DMS153 treated with DMSO at 0.1 percent for 48 hours (cell line): Measurements from ENCODE around the gene ITPK1.
"Not testable (repeated sequence)": the region's sequence is repeated elsewhere in the genome, so short reads cannot be mapped to it uniquely, and the experiment has no call there.

Experiments used
- DNase-seq: peaks from one replicate; lab custom pipeline; 2025; ENCODE audit not compliant: unreplicated experiment; lab: John Stamatoyannopoulos, UW

The ITPK1 gene

DNA sequence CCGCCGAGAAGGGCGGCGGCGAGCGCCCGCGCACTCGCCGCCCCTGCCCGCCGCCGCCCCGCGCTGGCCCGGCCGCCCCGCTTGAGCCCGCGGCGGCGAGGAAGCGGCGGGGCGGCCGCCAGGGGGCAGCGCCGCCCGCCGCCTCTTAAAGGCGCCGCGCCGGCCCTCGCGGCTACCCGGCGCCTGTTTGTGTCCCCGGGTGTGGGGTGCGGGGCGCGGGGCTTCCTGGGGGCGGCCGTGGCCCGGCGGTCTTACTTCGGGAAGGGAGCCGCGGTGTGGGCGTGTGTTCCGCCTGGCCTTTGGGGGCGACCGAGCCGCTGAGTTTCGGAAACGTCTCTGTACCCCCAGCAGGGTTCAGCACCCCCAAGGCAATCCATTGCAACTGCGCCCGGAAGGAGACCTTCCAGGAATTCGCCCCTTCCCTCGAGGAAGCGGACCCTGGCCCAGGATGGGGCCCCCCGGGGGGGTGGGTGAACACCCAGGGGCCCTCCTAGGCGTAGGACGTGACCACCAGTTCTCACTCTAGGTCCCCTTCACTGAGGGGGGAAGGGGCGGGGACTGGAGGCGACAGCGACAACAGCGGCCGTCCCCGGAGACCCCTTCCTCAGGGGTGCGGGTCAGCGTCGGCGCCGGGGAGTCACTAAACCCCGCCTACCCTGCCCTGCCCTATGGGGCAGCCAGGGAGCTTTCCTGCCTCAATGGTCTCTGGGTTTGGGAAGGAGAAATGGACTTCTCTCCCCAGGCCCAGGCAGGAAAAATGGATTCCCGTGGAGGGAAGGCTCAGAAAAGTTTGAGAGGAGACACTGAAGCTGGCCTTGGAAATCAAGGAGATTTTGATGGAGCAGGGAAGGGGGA is at the start of gene ITPK1:
ITPK1 (minus strand) TSS at position 105 of the 855 bp plus-strand sequence. CDS start 762 bp downstream, outside the sequence.
- DNase-seq: no peak

DNA sequence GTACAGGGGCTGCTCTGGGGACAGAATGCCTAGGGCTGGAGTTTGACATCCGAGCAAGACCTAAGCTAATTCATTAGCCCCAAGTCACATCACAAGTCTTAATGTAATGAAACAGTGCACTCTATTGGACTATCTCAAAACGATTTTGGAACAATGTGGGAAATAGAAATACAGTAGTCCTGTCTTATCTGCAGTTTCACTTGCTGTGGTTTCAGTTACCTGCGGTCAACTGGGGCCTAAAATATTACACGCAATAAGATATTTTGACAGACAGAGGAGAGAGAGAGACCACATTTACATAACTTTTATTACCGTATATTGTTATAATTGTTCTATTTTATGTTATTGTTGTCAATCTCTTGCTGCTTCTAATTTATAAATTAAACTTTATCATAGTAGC is 47.8 kb upstream of the ITPK1 start:
- no peak for DNase-seq

DNA sequence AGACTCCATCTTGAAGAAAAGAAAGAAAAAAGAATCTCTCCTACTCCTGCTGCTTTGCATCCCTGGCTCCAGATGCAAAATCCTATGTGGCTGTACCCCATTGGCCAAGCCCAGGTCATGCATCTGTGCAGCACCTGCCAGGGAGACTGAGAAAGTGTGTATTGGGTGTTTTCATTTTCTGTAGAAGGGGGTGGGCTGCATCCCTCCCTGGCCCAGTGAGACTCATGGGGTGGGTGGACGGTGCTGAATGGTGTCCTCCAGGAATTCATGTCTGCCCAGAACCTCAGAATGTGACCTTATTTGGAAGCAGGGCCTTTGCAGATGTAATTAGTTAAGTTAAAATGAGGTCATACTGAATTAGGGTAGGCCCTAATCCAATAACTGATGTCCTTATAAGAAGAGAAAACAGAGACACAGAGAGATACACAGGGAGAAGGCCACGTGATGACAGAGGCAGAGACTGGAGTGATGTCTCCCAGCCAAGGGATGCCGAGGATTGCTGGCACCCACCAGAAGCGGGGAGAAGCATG is 45.8 kb upstream of the ITPK1 start:
- DNase-seq: no peak

DNA sequence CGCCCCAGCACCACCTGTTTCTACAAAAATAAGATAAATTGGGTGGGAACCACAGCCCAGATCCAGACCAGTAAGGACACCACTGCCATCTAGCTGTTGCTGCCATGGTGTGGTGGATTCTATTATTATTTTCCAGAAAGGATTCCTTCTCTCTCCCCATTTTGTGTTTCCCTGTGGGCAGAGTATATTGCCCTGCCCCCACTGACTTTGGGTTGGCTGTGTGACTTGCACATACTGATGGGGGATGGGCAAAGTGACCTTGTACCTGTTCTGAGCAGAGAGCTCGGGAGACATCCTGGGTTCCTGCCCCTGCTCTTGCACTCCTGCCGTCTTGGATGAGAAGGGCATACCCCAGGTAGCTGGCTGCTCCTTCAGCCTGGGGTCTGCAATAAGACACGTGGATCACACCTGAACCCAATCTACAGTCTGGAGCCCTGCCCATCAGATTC is 44.7 kb upstream of the ITPK1 start:
- DNase-seq: no peak

DNA sequence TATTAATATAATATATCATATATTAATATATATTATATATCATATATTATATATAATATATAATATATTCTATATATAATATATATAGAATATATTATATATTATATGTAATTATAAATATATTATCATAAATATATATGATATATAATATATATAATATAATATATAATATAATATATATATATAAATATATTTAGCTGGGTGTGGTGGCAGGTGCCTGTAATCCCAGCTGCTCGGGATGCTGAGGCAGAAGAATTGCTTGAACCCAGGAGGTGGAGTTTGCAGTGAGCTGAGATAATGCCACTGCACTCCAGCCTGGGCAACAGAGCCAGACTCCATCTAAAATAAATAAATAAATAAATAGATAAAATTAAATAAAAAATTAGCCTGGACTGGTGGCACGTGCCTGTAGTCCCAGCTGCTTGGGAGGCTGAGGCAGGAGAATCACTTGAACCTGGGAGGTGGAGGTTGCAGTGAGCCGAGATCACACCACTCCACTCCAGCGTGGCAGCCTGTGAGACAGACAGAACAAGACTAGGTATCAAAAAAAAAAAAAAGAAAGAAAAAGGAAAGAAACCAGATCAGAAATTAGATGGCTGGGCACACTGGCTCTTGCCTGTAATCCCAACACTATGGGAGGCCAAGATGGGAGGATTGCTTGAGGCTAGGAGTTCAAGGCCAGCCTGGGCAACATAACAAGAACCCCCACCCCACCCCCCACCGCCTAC is 44.1 kb upstream of the ITPK1 start:
- not testable (repeated sequence) for DNase-seq

DNA sequence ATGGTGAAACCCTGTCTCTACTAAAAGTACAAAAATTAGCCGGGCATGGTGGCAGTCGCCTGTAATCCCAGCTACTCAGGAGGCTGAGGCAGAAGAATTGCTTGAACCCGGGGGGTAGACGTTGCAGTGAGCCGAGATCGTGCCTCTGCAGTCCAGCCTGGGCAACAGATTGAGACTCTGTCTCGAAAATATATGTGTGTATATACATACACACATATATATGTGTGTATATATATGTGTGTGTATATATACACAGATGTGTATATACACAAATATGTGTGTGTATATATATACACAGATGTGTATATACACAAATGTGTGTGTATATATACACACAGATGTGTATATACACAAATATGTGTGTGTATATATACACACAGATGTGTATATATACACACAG is 42.6 kb upstream of the ITPK1 start:
- DNase-seq: not testable (repeated sequence)

DNA sequence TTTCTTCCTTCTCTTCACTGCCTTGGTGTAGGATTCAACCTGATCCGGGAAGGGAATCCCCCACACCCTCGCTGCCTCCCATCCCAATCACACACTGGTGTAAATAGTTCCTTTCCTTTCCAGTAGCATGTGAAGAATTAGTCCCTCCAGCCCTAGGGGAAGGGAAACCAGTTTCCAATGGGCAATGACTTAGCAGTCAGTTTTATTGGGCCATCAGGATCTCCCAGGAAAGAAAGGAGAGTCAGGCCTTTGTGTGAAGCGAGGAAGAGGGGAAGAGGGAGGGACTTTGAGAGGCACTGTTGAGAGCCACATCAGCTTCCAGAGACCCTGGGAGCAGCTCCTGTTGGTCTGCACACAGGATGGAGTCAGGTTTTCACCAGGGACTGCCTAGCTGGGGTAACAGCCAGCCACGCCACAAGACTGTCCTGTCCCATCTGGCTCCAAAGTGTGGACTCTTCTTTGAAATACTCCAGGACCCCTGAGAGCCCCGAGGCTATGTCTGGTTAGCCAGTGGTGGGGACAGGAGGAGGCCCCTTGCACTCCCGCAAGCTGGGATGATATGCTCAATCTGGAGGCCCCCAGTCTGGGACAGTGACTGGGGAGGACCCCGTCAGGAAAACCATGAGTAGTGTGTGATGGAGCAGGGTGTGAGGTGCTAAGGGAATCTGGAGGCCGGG is 41.1 kb upstream of the ITPK1 start:
- DNase-seq: no peak

DNA sequence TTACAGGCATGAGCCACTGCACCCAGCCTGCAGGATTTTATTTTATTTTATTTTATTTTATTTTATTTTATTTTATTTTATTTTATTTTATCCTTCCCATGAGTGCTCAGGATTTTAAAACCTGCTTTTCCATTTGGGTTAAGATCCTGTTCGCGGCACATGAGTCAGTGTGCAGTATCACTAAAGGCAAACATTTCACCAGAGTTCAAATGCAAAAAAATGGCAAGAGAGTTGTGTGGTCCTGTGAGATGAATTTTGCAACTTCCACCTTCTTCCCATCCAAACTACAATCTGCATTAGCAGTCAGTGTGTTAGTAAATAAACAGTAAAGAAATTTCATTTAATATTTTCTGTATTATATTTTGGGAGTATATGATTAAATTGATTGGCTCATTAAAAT is 39.9 kb upstream of the ITPK1 start:
- no peak for DNase-seq

DNA sequence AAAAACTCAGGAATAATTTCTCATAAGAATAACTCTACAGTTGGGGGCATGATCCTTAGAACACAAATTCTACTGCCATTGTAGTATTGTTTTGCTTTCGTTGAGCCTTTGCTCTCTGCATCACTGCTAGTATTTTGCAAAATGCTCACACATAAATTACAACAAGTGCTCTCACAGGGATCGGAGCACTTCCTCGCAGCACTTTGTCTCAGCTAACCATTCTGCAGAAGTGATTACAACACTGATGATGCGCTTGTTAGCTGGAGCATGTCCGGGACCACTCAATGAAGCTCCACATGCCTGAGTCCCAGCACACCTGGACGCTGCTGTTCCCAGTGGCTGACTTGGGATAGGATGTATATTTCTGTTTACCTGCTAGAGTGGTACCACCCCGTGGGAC is 37.4 kb upstream of the ITPK1 start:
- DNase-seq: no peak

DNA sequence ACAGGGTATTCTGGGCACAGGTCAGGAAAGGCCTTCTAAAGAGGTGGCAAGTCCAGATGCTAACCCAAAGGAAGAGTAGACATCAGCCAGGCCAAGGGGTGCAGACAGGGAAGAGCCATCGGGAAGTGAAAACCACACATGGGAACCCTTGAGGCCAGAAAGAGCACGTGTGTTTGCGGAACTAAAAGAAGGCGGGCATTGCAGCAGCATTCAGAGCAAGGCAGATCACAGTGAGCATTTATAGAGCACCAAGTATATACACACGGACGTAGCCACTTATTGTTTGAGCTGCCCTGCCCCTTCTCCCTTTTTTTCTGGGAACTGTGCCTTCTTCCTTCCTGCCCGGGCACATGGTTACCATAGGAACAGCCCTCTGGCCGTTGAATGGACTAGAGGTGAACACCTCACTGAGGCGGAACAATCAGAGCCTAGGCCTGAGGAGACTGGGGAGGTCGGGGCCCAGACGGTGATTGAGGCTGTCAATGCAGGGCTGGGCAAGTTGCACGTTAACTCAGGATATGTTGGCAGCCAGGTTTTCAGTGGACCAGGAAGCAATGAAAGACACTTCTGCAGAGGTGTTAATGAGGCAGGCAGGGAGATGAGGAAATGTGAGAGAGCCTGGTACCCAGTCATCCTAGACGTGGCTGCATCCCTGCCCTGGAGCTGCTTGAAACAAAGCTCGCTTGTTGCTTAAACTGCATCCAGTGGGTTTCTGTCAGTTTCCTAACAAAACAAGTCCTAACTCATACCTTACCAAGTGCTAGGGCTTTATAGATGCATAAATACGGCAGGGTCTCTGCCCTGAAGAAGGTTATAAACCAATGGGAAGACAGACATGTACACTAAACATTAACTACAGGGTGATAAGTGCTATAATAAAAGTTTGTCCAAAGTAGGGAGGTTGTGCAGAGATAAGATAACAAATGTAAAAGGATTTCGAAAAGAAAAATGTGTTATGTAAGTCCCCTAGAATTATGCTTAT is 34.8 kb upstream of the ITPK1 start:
- DNase-seq: no peak

DNA sequence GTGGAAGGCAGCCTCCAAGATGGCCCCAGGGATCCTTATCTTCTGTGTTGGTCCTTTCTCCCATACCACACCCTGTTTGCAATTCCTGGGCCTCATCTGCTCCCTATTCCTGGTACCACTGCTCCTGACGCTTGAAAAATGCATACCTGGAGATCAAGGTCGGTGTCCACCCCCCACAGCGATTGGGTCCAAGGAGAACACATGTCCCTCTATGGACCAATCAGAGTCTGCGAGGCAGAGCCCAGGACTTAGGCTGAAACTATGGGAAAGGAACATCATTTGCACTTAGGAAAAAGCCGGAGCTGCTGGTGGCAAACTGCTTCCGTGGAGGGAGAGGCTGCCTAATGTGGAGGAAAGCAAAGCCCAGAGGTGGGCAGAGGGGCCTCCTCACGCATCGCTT is 33.3 kb upstream of the ITPK1 start:
- DNase-seq: no peak

DNA sequence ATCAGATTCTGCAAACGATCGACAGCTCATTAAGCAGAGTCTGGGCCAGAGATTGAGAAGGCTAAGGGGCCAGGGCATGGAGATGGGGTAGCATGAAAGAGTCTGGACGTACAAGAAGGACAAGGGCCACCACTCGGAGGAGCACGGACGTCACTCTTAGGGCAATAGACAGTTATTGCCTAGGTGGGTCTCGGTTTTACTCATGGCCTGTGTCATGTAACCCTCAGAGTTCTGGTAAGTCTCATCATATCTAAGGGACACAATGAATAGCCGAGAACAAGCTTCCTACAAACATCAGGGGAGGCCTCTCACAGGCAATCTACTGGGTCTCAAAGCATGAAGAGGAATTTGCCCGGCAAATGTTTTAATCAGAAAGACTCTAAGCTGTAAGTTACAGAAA is 30.4 kb upstream of the ITPK1 start:
- DNase-seq: no peak

DNA sequence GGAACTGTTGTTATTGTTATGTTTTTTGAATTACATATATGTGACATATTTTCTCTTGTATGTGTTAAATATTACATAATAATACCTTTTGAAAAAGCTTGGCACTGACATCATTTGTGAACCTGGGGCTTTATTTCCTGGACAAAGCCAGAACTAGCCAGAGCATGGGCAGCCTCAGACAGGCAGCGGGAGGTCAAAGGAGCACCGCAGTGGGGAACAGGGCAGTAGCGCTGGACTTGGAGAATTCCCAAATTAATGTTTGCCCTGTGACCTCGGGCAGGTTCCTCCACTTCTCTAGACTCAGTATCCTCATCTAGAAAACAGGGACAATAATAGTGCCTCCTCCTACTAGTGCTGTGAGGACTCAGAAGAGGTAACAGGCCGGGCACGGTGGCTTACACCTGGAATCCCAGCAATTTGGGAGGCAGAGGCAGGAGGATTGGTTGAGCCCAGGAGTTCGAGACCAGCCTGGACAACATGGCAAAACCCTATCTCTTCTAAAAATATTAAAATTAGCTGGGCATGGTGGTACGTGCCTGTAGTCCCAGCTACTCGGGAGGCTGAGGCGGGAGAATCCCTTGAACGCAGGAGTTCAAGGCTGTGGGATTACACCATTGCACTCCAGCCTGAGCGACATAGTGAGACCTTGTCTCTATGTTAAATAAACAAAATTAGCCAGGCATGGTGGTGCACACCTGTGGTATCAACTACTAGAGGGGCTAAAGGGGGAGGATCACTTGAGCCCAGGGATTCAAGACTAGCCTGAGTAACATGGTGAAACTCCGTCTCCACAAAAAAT is 27.3 kb upstream of the ITPK1 start:
- no peak for DNase-seq

DNA sequence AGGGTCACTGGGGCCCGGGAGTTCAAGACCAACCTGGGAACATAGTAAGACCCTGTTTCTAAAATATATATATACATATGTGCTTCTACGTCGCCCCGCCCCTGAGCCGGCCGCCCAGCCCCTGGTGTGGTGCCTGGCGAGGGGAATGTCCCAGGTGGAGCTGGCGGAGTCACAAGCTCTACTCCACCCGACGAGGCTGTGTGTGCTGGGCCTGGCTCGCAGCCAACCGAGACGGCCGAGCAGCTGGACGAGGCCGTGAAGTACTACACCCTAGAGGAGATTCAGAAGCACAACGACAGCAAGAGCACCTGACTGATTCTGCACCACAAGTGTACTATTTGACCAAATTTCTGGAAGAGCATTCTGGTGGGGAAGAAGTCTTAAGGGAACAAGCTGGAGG is 22.1 kb upstream of the ITPK1 start:
- DNase-seq: peak; percentile 42

DNA sequence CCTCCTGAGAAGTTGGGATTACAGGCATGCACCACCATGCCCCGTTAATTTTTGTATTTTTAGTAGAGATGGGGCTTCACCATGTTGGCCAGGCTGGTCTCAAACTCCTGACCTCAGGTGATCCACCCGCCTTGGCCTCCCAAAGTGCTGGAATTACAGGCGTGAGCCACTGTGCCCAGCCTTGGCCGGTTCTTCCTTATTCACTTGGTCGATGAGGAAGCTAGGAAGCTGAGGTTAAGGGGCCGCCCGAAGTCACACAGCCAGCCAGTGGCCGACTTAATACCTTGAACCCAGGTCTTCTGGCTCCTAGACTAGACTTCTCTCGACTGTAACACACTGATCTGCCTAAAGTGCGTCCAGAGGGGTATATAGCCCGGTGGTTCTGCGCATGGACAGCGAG is 20.8 kb upstream of the ITPK1 start:
- DNase-seq: not testable (repeated sequence)

DNA sequence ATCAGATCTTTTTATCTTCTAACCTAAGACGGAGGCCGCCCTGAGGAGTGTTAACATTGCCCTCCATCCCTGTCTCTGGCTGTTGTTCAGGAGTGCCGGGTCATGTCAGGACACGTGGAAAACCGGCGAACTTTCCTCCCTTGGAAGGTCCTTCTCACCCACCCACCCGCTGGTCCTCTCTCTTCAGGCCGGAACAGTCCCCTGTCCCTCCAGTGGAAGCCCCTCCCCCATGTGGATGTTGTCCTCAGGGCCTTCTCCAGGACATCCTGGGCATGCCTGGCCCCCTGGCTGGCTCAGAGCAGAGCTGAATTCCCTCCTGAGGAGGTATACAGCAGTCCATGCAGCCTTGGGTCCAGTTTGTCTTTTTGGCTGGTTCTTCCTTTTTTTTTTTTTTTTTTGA is 20.3 kb upstream of the ITPK1 start:
- no peak for DNase-seq

DNA sequence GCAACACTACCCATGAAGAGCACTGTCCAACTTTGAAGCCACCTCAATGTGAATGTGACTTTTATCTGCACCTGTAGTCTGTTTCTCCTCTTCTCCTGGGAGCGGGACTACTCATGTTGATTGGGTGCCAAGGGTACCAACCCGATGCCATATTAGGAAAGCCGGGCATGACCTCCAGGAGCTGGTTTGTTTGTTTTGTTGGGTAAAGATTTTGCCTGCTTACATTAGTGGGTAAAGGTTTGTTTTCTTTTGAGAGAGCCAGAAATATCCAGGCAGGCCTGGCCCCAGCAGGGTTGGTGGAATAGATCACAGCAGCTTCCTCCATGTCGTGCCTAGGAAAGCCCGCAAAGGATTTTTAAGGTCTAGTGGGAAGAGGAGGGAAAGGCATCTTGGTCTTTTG is 19.7 kb upstream of the ITPK1 start:
- DNase-seq: no peak

DNA sequence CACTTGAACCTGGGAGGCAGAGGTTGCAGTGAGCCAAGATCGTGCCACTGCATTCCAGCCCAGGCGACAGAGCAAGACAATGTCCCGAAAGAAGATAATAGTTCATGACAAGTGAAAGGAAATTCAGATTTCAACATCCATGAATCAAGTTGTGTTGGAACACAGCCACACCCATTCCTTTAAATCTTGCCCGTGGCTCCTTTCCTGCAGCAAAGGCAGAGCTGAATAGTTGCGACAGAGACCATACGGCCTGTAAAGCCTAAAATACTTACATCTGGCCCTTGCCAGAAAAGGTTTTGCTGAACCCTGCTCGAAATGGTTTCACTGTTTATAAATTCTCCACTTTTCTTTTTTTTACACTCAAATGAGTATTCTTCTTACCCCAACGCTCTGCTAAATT is 17.7 kb upstream of the ITPK1 start:
- no peak for DNase-seq

DNA sequence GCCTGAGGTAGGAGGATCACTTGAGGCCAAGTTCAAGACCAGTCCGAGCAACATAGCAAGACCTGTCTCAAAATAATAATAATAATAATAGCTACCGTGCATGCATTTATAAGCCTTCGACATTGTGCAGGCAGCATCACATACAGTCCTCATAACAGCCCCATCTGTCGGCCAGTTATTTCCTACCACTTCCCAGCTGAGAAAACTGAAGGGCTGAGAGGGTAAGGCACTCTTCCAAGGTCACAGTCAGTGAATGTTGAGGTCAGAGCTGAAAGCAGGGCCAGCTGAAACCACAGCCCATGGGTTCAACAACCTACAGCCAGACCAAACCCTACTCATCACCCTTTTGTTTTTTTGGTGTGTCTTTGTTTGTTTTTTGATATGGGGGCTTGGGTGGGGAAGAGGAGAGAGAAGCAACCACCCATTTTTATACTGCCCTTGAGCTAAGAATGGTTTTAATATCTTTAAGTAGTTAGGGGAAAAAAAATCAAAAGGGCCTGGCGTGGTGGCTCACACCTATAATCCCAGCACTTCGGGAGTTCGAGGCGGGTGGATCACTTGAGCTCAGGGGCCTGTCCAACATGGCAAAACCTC is 16.8 kb upstream of the ITPK1 start:
- no peak for DNase-seq
